GM12864 (cell line): Measurements from ENCODE around the gene RASSF10.

Experiments used
- DNase-seq: peaks from one replicate; pipeline ENCODE4 v3.0.0-alpha.2; 2011; ENCODE audit warnings: low read depth
- H3K4me3 ChIP-seq: 2 replicates; pipeline ENCODE4 v1.5.1; 2011; ENCODE audit warnings: mild to moderate bottlenecking, low read depth, low read length, control low read depth
- TF ChIP-seq, protein P1 (sequence below): IDR thresholded peaks from 2 replicates; pipeline ENCODE4 v1.5.1; 2011; ENCODE audit warnings: low read depth, mild to moderate bottlenecking, moderate library complexity, low read length, control low read depth, inconsistent platforms; ENCODE audit errors: missing control alignments

The RASSF10 gene

DNA sequence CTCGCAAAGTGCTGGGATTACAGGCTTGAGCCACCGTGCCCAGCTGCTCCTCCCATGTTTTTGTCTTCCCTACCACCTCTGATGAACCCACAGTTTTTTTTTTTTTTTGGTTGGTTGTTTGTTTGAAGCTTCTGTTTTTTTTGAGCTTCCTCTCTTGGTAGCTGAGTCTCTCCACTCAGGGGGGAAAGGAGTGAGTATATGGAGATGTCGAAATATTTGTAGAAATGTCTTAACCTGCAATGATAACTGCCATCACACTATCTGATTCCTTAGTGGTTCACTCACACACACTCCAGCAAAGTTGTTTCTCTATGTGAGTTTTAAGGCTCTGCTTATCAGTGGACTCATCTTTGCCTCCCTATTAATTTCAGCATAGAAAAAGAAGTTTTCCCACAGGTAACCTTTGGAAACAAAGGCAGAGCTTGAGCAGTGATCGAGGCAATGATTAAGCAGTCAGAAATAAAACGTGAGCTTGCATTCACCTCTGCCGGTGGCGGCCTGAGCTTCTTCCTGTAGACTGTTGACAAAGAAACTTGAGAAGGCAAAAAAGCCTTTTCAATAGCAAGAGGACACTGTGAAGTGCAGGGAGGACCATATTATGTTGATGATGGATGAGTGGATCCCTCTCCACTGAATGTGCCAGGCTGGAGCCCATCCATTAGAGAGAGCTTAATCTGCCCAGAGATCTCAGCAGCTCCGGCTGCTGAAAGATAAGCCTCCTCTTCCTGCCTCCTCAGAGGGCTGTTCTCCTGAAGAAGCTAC lies 29.0 kb upstream of the RASSF10 start:
- no peak for DNase-seq
- H3K4me3 ChIP-seq, result no peak overlapping the region
- TF ChIP-seq, protein P1, sequence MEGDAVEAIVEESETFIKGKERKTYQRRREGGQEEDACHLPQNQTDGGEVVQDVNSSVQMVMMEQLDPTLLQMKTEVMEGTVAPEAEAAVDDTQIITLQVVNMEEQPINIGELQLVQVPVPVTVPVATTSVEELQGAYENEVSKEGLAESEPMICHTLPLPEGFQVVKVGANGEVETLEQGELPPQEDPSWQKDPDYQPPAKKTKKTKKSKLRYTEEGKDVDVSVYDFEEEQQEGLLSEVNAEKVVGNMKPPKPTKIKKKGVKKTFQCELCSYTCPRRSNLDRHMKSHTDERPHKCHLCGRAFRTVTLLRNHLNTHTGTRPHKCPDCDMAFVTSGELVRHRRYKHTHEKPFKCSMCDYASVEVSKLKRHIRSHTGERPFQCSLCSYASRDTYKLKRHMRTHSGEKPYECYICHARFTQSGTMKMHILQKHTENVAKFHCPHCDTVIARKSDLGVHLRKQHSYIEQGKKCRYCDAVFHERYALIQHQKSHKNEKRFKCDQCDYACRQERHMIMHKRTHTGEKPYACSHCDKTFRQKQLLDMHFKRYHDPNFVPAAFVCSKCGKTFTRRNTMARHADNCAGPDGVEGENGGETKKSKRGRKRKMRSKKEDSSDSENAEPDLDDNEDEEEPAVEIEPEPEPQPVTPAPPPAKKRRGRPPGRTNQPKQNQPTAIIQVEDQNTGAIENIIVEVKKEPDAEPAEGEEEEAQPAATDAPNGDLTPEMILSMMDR, result no peak

DNA sequence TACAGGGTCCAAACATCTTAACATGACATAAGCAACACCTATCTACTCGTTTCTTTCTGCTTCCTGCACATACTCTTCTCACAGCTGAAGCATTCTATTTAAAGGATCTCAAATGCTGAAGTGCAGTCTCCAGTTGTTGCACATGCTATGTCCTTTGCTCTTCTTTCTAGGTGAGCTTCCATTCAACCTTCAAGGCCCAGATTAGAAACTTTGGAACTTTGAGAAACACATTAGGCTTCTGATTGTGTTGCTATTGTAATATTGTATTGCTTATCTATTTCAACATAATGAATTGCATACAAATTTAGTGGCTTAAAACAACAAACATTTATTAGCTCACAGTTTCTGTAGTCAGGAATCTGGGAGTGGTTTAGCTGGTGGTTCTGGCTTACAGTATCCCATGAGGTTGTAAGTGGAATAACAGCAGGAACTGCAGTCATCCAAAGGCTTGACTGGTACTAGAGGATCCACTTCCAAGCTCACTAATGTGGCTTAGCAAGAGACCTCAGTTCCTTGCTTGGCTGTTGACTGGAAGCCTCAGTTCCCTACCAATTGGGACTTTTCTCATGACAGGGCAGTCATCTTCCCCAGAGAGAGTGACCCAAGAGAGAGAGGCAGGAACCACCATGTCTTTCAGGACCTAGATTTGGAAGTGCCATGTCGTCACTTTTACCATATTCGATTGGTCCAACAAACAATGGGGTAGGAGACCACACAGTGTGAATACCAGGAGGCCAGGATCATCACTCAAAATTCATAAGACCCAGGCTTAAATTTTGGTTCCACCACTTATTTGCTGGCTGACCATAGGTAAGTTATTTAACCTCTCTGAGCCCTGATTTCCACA lies 27.2 kb upstream of the RASSF10 start:
- H3K4me3 ChIP-seq, result no peak overlapping the region
- TF ChIP-seq, protein P1, result no peak
- no peak for DNase-seq

DNA sequence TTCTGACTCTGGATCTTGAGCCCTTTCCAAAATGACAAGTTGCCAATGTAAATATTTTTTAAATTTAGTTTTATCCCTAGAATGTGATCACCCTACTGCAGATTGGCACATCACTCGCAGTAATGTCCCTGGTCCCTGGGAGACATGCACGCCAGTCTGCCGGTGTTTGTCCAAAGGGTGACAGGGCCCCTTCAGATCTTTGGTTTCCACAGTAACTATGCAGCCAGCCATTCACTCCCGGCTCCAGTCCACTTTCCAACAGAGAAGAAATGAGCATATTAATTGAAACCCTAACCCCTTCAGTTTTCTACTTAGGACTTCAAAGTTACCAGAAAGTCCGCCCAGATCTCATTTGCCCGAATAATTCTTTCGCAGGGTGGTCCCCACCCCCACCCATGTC lies 25.8 kb upstream of the RASSF10 start:
- no peak for DNase-seq
- H3K4me3 ChIP-seq, result no peak overlapping the region
- TF ChIP-seq, protein P1, result no peak

DNA sequence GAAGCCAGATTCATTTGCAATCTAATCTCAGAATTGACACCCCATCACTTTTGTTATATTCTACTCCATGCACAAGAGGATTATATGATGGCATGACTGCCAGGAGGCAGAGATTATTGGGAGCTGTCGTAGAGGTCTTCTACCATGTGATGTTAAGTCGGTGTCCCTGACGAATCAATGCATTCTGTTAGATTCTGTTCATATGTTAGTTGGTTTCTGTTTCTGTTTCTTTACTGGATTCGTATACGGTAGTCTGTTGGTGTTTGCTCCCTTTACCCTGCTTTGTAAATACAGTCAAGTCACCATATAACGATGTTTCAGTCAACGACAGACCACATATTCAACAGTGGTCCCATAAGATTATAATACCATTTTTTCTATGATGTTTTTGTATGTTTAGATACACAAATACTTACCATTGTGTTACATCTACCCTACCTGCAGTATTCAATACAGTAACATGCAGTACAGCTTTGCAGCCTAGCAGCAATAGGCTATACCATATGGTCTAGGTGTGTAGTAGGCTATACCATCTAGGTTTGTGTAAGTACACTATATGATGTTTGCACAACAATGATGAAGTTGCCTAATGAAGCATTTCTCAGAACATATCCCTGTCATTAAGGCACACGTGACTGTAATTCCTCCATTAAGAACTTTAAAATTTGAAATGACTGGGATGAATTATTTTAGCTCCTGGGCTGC lies 22.8 kb upstream of the RASSF10 start:
- H3K4me3 ChIP-seq, result no peak overlapping the region
- no peak for DNase-seq
- TF ChIP-seq, protein P1, result no peak

DNA sequence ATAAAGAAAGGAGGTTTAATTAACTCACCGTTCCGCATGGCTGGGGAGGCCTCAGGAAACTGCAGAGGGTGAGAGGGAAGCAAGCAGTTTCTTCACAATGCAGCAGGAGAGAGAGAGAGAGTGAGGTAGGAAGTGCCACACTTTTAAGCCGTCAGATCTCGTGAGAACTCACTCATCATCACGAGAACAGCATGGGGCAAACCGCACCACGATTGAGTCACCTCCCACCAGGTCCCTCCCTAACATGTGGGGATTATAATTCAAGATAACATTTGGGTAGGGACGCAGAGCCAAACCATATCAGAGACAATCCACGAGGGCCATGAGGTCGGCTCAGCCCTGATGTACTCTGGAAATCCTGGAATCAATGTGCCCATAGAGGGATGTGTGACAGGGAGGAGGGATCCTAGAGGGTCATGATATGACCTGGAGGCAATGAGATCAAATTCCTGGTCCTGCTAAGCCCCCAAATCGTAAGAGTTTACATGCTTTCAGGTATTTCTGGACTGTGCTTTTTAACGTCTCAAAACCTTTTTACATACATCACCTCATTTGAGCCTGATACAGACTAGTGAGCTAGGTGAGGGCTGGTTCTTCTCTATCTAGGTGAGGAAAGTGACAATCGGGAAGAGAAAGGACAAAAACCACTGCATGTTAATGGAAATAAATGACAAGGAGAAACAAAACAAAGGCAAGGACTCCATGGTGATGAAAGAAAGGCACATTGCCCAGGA lies 19.5 kb upstream of the RASSF10 start:
- TF ChIP-seq, protein P1, result no peak
- no peak for DNase-seq
- no peak overlapping the region for H3K4me3 ChIP-seq

DNA sequence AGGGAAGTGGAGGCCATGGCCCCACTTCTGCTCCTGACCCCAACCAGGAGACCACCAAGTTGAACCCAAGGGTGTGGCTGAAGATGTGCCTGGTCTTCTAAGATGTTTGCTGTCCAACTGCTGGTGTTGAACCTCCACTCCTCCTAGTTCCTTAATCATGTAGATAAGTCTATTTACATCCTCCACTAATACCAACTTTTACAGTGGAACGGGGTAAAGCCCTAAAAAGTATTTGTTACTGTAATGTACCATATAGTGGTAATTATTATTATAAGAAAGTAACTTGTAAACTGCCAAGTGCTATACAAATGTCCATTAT lies 19.0 kb upstream of the RASSF10 start:
- DNase-seq, result no peak
- no peak overlapping the region for H3K4me3 ChIP-seq
- TF ChIP-seq, protein P1, result no peak
